H1 (cell line): ENCODE measurements around the gene MRTFA.

ENCODE experiments used
- ASH2L ChIP-seq: fragments of 200-600, 300-600 bp; sonication (generic); IDR thresholded peaks from one replicate; pipeline ENCODE4 v1.7.1; 2017; ENCODE audit warnings: low read length
- CREB1 ChIP-seq: IDR thresholded peaks from 2 replicates; pipeline ENCODE4 v1.6.1; 2012; ENCODE audit warnings: inconsistent platforms
- EGR1 ChIP-seq: IDR thresholded peaks from 2 replicates; pipeline ENCODE4 v1.6.1; 2011; ENCODE audit warnings: low read depth, low read length, borderline replicate concordance
- EZH2 ChIP-seq: fragments of 200-600 bp; sonication (generic); IDR thresholded peaks from 2 replicates; pipeline ENCODE4 v1.7.1; 2012; ENCODE audit warnings: low read depth, mild to moderate bottlenecking, moderate library complexity, low read length, inconsistent platforms; ENCODE audit not compliant: severe bottlenecking
- HDAC6 ChIP-seq: IDR thresholded peaks from one replicate; pipeline ENCODE4 v1.7.1; 2012; ENCODE audit warnings: low read depth, mild to moderate bottlenecking, inconsistent platforms, low read length, moderate library complexity
- POLR2A ChIP-seq, 2 experiments: IDR thresholded peaks; 1 replicate in 1 of 2; 2 replicates in 1 of 2; pipeline ENCODE4 v1.6.1; 2011; ENCODE audit warnings: low read depth in 2 of 2, low read length in 2 of 2, mild to moderate bottlenecking in 2 of 2; ENCODE audit errors: control extremely low read depth in 1 of 2
- SP1 ChIP-seq: IDR thresholded peaks from 2 replicates; pipeline ENCODE4 v1.6.1; 2011; ENCODE audit warnings: low read depth, low read length
- TAF1 ChIP-seq: IDR thresholded peaks from 2 replicates; pipeline ENCODE4 v1.6.1; 2011; ENCODE audit warnings: mild to moderate bottlenecking, low read depth, low read length
- YY1 ChIP-seq: IDR thresholded peaks from 2 replicates; pipeline ENCODE4 v1.6.1; 2011; ENCODE audit warnings: low read depth, mild to moderate bottlenecking, low read length
- TF ChIP-seq, protein P1 (sequence below), 3 experiments: IDR thresholded peaks; 1 replicate in 2 of 3; 2 replicates in 1 of 3; pipeline versions ENCODE4 v1.5.1 to v1.6.1; 2011; ENCODE audit warnings: low read length in 3 of 3, mild to moderate bottlenecking in 3 of 3, inconsistent platforms in 2 of 3, low read depth in 1 of 3, moderate library complexity in 1 of 3; ENCODE audit not compliant: insufficient read depth in 1 of 3; ENCODE audit errors: control extremely low read depth in 1 of 3

DNA sequence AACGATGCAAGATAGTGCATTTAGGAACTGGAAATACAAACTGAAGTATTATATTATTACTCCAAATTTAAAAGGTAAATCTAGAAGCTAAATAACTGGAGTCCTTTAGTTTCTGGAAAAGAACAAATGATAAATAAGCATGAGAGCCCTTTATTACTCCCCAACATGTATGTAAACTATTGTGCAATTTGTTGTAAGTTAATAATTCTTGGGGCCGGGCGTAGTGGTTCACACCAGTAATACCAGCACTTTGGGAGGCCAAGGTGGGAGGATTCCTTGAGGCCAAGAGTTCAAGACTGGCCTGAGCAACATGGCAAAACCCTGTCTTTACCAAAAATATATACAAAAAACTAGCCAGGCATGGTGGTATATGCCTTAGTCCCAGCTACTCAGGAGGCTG, 255.1 kb downstream of the MRTFA start:
- TF ChIP-seq HDAC6 (no peak), ASH2L (no peak), EZH2 (no peak), YY1 (no peak), POLR2A (IDR thresholded peaks at IDR 0.05; ENCODE audit: control extremely low read depth in 1 of 2, low read depth in 2 of 2, low read length in 2 of 2) (no peak), EGR1 (no peak), TAF1 (no peak), SP1 (no peak), CREB1 (no peak)
- TF ChIP-seq, protein P1, sequence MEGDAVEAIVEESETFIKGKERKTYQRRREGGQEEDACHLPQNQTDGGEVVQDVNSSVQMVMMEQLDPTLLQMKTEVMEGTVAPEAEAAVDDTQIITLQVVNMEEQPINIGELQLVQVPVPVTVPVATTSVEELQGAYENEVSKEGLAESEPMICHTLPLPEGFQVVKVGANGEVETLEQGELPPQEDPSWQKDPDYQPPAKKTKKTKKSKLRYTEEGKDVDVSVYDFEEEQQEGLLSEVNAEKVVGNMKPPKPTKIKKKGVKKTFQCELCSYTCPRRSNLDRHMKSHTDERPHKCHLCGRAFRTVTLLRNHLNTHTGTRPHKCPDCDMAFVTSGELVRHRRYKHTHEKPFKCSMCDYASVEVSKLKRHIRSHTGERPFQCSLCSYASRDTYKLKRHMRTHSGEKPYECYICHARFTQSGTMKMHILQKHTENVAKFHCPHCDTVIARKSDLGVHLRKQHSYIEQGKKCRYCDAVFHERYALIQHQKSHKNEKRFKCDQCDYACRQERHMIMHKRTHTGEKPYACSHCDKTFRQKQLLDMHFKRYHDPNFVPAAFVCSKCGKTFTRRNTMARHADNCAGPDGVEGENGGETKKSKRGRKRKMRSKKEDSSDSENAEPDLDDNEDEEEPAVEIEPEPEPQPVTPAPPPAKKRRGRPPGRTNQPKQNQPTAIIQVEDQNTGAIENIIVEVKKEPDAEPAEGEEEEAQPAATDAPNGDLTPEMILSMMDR (IDR thresholded peaks at IDR 0.05; ENCODE audit: control extremely low read depth in 1 of 3, insufficient read depth in 1 of 3, low read depth in 1 of 3, low read length in 3 of 3), result no peak
